H1 (cell line): ENCODE measurements around the gene CDC27. TPM values are rescaled to one million over a fixed set of nuclear protein-coding genes. Genes with fewer than 3 reads are reported as not detected.

Source experiments
- CTCF ChIA-PET: fragments of 300-600 bp; sonication (Branson Sonifier 250); formaldehyde crosslinking; loops from one replicate; lab custom pipeline; 2021; ENCODE audit not compliant: partially characterized antibody; lab: Charles Lee
- POLR2A ChIA-PET: fragments of 300-600 bp; sonication (Branson Sonifier 250); formaldehyde crosslinking; loops from one replicate; lab custom pipeline; 2021; ENCODE audit warnings: inconsistent platforms; ENCODE audit not compliant: partially characterized antibody; lab: Charles Lee
- DNase-seq, 2 experiments: peaks; one replicate each; pipeline versions ENCODE4 v3.0.0 to v3.0.0-alpha.2; 2010 to 2022; ENCODE audit warnings: low spot score in 2 of 2, low read depth in 1 of 2, mixed read lengths in 1 of 2
- FAIRE-seq: peaks from 2 replicates; lab custom pipeline; 2011; peaks lifted over from hg19 to GRCh38; lab: Jason Lieb, UNC
- H2AFZ ChIP-seq: 2 replicates; pipeline ENCODE4 v1.8.1; 2012; ENCODE audit warnings: low read length, inconsistent platforms
- H2AK5ac ChIP-seq: 2 replicates; pipeline ENCODE4 v1.6.1; 2013; ENCODE audit warnings: low read depth, low read length
- H2BK120ac ChIP-seq: replicated peaks from 2 replicates; pipeline ENCODE3; 2013; ENCODE audit warnings: low read depth, low read length, inconsistent platforms
- H2BK12ac ChIP-seq: 2 replicates; pipeline ENCODE4 v1.6.1; 2013; ENCODE audit warnings: low read depth, low read length
- H2BK15ac ChIP-seq: 2 replicates; pipeline ENCODE4 v1.6.1; 2013; ENCODE audit warnings: low read length
- H2BK20ac ChIP-seq: 2 replicates; pipeline ENCODE4 v1.6.1; 2013; ENCODE audit warnings: low read length
- H2BK5ac ChIP-seq: 2 replicates; pipeline ENCODE4 v1.6.1; 2013; ENCODE audit warnings: low read depth, low read length
- H3K14ac ChIP-seq: 2 replicates; pipeline ENCODE4 v1.6.1; 2013; ENCODE audit warnings: inconsistent platforms; ENCODE audit not compliant: insufficient read length
- H3K18ac ChIP-seq: 2 replicates; pipeline ENCODE4 v1.6.1; 2013; ENCODE audit warnings: low read length; ENCODE audit errors: extremely low read depth
- H3K23ac ChIP-seq: 2 replicates; pipeline ENCODE4 v1.6.1; 2013; ENCODE audit warnings: inconsistent platforms; ENCODE audit not compliant: insufficient read length
- H3K23me2 ChIP-seq: 2 replicates; pipeline ENCODE4 v1.6.1; 2013; ENCODE audit warnings: low read depth, low read length
- H3K27ac ChIP-seq: 2 replicates; pipeline ENCODE4 v1.6.1; 2011; ENCODE audit warnings: low read depth, low read length, inconsistent platforms
- H3K27me3 ChIP-seq, 4 experiments: replicated peaks in 1 of 4; 1 replicate in 1 of 4; 2 replicates in 3 of 4; pipeline versions ENCODE4 v1.6.1 to v1.8.1; 2011 to 2013; ENCODE audit warnings: low read length in 3 of 4, mild to moderate bottlenecking in 3 of 4, inconsistent platforms in 2 of 4, mixed read lengths in 2 of 4, moderate library complexity in 1 of 4; ENCODE audit not compliant: control insufficient read depth in 3 of 4, insufficient read depth in 3 of 4; ENCODE audit errors: extremely low read depth in 1 of 4
- H3K36me3 ChIP-seq, 4 experiments: 2 replicates each; pipeline versions ENCODE4 v1.6.1 to v1.8.1; 2011 to 2013; ENCODE audit warnings: mild to moderate bottlenecking in 4 of 4, low read length in 3 of 4, moderate library complexity in 2 of 4, control low read depth in 1 of 4, inconsistent platforms in 1 of 4; ENCODE audit not compliant: insufficient read depth in 4 of 4, control insufficient read depth in 2 of 4
- H3K4ac ChIP-seq: replicated peaks from 2 replicates; pipeline ENCODE3; 2013; ENCODE audit warnings: low read length, low read depth, mixed read lengths, inconsistent platforms; ENCODE audit not compliant: insufficient read length
- H3K4me1 ChIP-seq, 4 experiments: replicated peaks in 1 of 4; 1 replicate in 1 of 4; 2 replicates in 3 of 4; pipeline versions ENCODE4 v1.6.1 to v1.8.1; 2011 to 2013; ENCODE audit warnings: low read length in 3 of 4, inconsistent platforms in 2 of 4, mixed read lengths in 1 of 4; ENCODE audit not compliant: insufficient read depth in 4 of 4, control insufficient read depth in 3 of 4
- H3K4me2 ChIP-seq, 2 experiments: 2 replicates each; pipeline versions ENCODE4 v1.6.1 to v1.8.1; 2011 to 2013; ENCODE audit warnings: low read depth in 2 of 2, low read length in 2 of 2, control low read depth in 1 of 2, inconsistent platforms in 1 of 2, mild to moderate bottlenecking in 1 of 2; ENCODE audit not compliant: insufficient read depth in 1 of 2
- H3K4me3 ChIP-seq, 4 experiments: fragments of 200-600, 300-600 bp in 1 of 4; sonication (generic), shearing (Covaris generic), sonication (Bioruptor Twin) in 1 of 4; 2 replicates each; pipeline versions ENCODE4 v1.5.1 to v1.8.1; 2011 to 2016; ENCODE audit warnings: low read length in 4 of 4, low read depth in 3 of 4, control low read depth in 2 of 4, inconsistent platforms in 2 of 4, mild to moderate bottlenecking in 2 of 4, mixed read lengths in 1 of 4, moderate library complexity in 1 of 4; ENCODE audit not compliant: insufficient read depth in 2 of 4; ENCODE audit errors: extremely low read depth in 1 of 4
- H3K56ac ChIP-seq: replicated peaks from 2 replicates; pipeline ENCODE3; 2013; ENCODE audit warnings: low read depth, mild to moderate bottlenecking, mixed read lengths, low read length, inconsistent platforms; ENCODE audit not compliant: insufficient read length
- H3K79me1 ChIP-seq: 2 replicates; pipeline ENCODE4 v1.6.1; 2013; ENCODE audit warnings: low read depth, low read length, control low read depth
- H3K79me2 ChIP-seq, 2 experiments: 2 replicates each; pipeline versions ENCODE4 v1.6.1 to v1.8.1; 2012 to 2013; ENCODE audit warnings: low read length in 2 of 2, mild to moderate bottlenecking in 2 of 2, inconsistent platforms in 1 of 2; ENCODE audit not compliant: insufficient read depth in 2 of 2, control insufficient read depth in 1 of 2
- H3K9ac ChIP-seq, 4 experiments: replicated peaks in 1 of 4; 1 replicate in 1 of 4; 2 replicates in 3 of 4; pipeline versions ENCODE4 v1.6.1 to v1.8.1; 2011 to 2013; ENCODE audit warnings: low read depth in 3 of 4, low read length in 3 of 4, control low read depth in 2 of 4, mild to moderate bottlenecking in 2 of 4, moderate library complexity in 2 of 4, inconsistent platforms in 1 of 4; ENCODE audit errors: extremely low read depth in 1 of 4
- H3K9me3 ChIP-seq, 2 experiments: 2 replicates each; pipeline versions ENCODE4 v1.6.1 to v1.8.1; 2012 to 2013; ENCODE audit warnings: mild to moderate bottlenecking in 2 of 2, moderate library complexity in 2 of 2, control low read depth in 1 of 2, inconsistent platforms in 1 of 2, low read depth in 1 of 2, low read length in 1 of 2, mixed read lengths in 1 of 2; ENCODE audit not compliant: insufficient read depth in 2 of 2
- H4K20me1 ChIP-seq, 2 experiments: replicated peaks in 1 of 2; 2 replicates each; pipeline versions ENCODE3 to v1.8.1; 2011 to 2013; ENCODE audit warnings: inconsistent platforms in 2 of 2, low read length in 2 of 2, mild to moderate bottlenecking in 1 of 2; ENCODE audit not compliant: insufficient read depth in 2 of 2, control insufficient read depth in 1 of 2
- H4K5ac ChIP-seq: 2 replicates; pipeline ENCODE4 v1.6.1; 2013; ENCODE audit warnings: low read length, low read depth, mixed read lengths, inconsistent platforms; ENCODE audit not compliant: insufficient read length
- H4K8ac ChIP-seq: 2 replicates; pipeline ENCODE4 v1.8.0; 2013; ENCODE audit warnings: mild to moderate bottlenecking, moderate library complexity, low read length, inconsistent platforms; ENCODE audit not compliant: insufficient read depth; ENCODE audit errors: extremely low read depth
- H4K91ac ChIP-seq: replicated peaks from 2 replicates; pipeline ENCODE3; 2013; ENCODE audit warnings: low read length, mixed read lengths, inconsistent platforms; ENCODE audit not compliant: insufficient read length
- BRCA1 ChIP-seq: IDR thresholded peaks from 2 replicates; pipeline ENCODE4 v1.6.1; 2012; ENCODE audit warnings: low read depth, low read length, improper control_type of control experiment
- RAD21 ChIP-seq, 2 experiments: IDR thresholded peaks in 1 of 2; conservative IDR thresholded peaks in 1 of 2; 2 replicates each; pipeline ENCODE4 v1.6.1; 2011; ENCODE audit warnings: low read depth in 2 of 2, low read length in 2 of 2, improper control_type of control experiment in 1 of 2, inconsistent platforms in 1 of 2, mild to moderate bottlenecking in 1 of 2, moderate library complexity in 1 of 2
- WGBS, 2 experiments: shearing (Covaris generic) in 1 of 2; methylation state at CpG; one replicate each; pipeline versions ENCODE4 v1.1.6 to v1.1.7; 2013 to 2015; ENCODE audit warnings: low lambda C conversion rate in 2 of 2, mixed read lengths in 2 of 2, inconsistent platforms in 1 of 2, low coverage in 1 of 2, missing lambda C conversion rate in 1 of 2; ENCODE audit not compliant: insufficient replicate concordance in 2 of 2, insufficient coverage in 1 of 2, insufficient read length in 1 of 2; ENCODE audit errors: extremely low coverage in 1 of 2, missing lambda C conversion rate in 1 of 2; 5-methylcytosine and 5-hydroxymethylcytosine counted together
- polyA plus RNA-seq, 7 experiments: library from polyadenylated mRNA; depleted of rRNA in 3 of 7; stranded (reverse) in 5 of 7; unstranded in 2 of 7; fragments of >200 nt in 5 of 7; fragments of 200-250 nt in 2 of 7; gene quantifications; 1 replicate in 5 of 7; 2 replicates in 1 of 7; 4 replicates in 1 of 7; pipeline versions ENCODE4 v1.2.1 to v1.2.3, GENCODE V29; 2011 to 2013; ENCODE audit warnings: missing spikeins in 2 of 7, mixed read lengths in 2 of 7
- total RNA-seq: library from RNA; stranded (reverse); fragmentation: NEBNext Ultra II Directional; extraction: Animal tissue kit (Norgen Biotek cat#: 25700); gene quantifications from 2 replicates; pipeline ENCODE4 v1.2.1, GENCODE V29; 2021

Gene CDC27
- total and polyA plus RNA-seq, 2 of the 8 experiments (the other 6 are each of a cell fraction or from before 2014, with no cell fraction given): 41.9 to 87.5 TPM

GRCh38 chr17:47209499-47209898 is 20.4 kb upstream of the CDC27 start:
- Histone ChIP-seq H3K23me2 (peaks cover 2% of the 10 kb centered on the region; the same call in 1 of the 2 replicates), H3K4me3 (no peak overlapping the region), H3K9me3 (no peaks in the 10 kb centered on the region), H2BK5ac (no peak overlapping the region), H3K79me2 (no peaks in the 10 kb centered on the region), H4K20me1 (no peaks in the 10 kb centered on the region), H3K4me1 (peaks cover 0 to 3% (median 1%) of the 10 kb centered on the region in 4 experiments; a peak in 2 of 7 replicates), H2AK5ac (no peak overlapping the region), H3K14ac (no peak overlapping the region), H4K91ac (no peak overlapping the region), H4K5ac (no peak overlapping the region), H2BK15ac (no peak overlapping the region), H3K18ac (no peak overlapping the region), H2BK12ac (no peak overlapping the region), H4K8ac (no peak overlapping the region), H3K79me1 (no peaks in the 10 kb centered on the region), H2BK120ac (no peak overlapping the region), H3K27me3 (peaks cover 0 to 2% (median 0%) of the 10 kb centered on the region in 4 experiments; a peak in 2 of 7 replicates), H3K36me3 (no peaks in the 10 kb centered on the region), H3K9ac (no peak overlapping the region), H3K56ac (no peak overlapping the region), H3K4ac (no peak overlapping the region), H3K27ac (no peak overlapping the region), H2BK20ac (no peak overlapping the region), H3K23ac (no peak overlapping the region), H2AFZ (peak overlapping the region; percentile 18; the same call in 1 of the 2 replicates), H3K4me2 (no peak overlapping the region)
- 93% methylated on average over 3 of the region's 3 CpGs; no CpG with 5 or more reads in 1 of the 2 experiments for WGBS, 2 experiments
- no peak for TF ChIP-seq BRCA1
- TF ChIP-seq RAD21 (IDR thresholded peaks at IDR 0.05 in 1 of 2, conservative IDR thresholded peaks at IDR 0.05 in 1 of 2; ENCODE audit: low read depth in 2 of 2, low read length in 2 of 2): no peak
- ChIA-PET POLR2A (no interaction called here), CTCF (interaction anchor here (0.6 to 2.4 kb wide), 3 partner anchors 11 to 207 kb away, joined by 3 to 10 read pairs (median 4); no protein-coding TSS in a partner anchor)
- no peak for FAIRE-seq
- DNase-seq: no peak
